GM18868 (cell line): ENCODE data around the gene OSBPL3.
A peak's percentile ranks its signal among the peaks of the same experiment; 100 is the strongest.

Experiments used
- ATAC-seq: cut with Tn5 transposase; IDR thresholded peaks from one replicate; pipeline ENCODE4 v1.9.1; 2021; ENCODE audit warnings: mild to moderate bottlenecking, moderate library complexity; ENCODE audit not compliant: unreplicated experiment

The OSBPL3 gene

DNA sequence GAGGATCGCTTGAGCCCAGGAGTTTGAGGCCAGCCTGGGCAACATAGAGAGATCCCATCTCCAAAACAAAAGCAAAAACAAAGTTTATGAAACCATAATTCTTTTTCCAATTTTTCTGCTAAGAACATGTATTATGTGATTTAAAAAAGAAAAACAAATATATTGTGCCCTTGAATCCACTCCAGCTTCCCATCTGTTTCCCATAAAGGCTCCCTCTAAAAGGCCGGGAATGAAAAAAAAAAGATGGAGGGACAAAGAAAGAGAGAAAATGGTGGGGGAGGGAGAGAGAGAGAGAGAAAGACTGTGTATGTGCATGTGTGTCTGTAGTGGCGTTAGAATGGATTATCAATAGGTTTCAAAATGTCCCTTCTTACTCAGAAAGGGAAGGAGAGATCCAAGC is 202.2 kb downstream of the OSBPL3 start:
- ATAC-seq: no peak

- no peak for ATAC-seq
Observed at GRCh38 chr7:24773646-24774045, 206.3 kb downstream of the OSBPL3 start.

DNA sequence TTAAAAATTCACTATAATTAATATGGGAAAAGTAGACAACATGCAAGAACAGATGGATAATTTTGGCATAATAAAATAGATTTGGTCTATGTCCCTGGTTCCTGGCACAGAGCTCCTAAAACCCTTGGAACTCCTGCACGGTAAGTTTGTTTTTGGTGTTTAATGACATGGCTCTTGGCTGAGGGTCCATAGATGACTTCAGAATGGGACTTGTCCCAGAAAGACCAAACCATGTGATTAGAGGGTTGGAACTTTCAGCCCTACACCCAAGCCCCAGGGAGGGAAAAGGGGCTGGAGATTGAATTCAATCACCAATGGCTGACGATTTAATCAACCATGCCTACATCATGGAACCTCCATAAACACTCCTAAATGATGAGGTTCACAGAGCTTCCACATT is 210.1 kb downstream of the OSBPL3 start:
- ATAC-seq: no peak

DNA sequence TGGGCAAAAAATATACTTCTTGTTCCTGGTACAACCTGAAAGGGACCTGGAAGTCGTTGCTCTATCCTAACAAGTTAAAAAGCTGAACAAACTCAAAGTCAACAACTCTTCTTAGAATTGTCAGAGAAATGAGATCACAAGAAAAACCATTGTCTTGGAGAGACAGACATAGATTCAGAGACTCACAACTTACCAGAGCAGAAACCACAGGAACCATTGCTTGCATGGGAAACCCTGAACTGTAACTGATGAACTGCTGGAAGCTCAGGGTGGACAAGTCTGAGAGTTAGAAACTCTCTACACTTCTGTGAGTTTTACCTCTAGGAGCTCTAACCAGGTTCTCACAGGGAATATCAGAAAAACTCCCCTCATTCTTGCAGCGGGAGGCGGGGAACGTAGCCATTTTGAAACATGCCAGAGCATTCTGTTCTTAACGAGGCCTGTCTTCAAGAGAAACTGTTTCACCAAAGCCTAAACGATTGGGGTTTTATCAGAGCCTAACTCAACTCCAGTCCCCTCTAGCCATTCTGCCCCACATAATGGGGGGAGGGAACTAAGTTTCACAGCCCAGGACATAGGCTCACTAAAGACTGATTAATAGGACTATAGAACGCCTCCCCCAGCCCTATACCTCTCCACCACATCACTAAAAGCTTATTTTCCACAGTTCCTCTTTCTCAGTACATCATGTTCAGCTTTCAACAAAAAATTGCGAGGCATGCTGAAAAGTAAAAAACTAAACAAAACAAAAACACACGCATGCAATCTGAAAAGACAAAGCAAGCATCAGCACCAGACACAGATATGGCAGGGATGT is 210.8 kb downstream of the OSBPL3 start:
- ATAC-seq: peak; percentile 77

GRCh38 chr7:24767878-24768569 is 212.0 kb downstream of the OSBPL3 start:
- no peak for ATAC-seq

GRCh38 chr7:24764972-24765744 is 214.8 kb downstream of the OSBPL3 start:
- ATAC-seq: no peak

DNA sequence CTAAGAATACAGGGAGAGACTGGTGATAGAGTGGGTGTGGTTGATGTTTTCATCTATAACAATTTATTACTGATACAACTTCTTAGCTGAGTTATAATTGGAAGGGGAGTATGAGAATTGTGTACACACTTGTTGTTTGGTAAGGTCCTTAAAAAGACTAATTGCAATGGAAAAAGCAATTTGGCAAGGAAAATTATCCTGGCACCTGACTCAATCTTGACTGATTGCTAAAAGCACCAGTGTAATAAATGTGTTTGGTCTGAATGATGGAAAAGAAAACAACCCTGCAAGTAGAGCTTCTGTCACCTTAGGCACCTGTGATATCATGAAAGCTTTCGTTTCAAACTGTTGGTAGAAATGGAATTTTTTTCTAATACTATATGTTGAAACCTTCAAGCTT is 216.0 kb downstream of the OSBPL3 start:
- ATAC-seq: no peak

GRCh38 chr7:24763303-24763901 is 216.6 kb downstream of the OSBPL3 start:
- no peak for ATAC-seq

- ATAC-seq: no peak
Observed at GRCh38 chr7:24762771-24763170, 217.2 kb downstream of the OSBPL3 start.

DNA sequence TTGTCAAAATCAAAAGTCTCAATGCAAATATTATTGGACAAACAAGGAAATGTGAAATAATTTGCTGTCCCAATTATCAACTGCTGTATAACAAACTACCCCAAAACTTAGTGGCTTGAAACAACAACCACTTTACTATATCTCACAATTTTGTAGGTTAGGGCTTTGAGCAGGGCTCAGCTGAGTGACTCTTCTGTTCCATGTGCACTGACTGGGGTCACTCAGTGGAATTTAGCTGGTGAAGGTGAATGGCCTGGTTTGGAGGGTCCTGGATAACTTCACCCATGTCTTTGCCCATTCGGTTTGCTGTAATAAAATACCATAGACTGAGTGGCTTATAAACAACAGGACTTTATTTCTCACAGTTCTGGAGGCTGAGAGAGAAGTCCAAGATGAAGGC is 219.0 kb downstream of the OSBPL3 start:
- ATAC-seq: no peak

GRCh38 chr7:24757353-24758275 is 222.4 kb downstream of the OSBPL3 start, which contains the start of gene GSDME:
Gene GSDME (minus strand): TSS chr7:24757464. CDS start chr7:24749774, 7,690 bp downstream.
- peak; percentile 52 for ATAC-seq

- ATAC-seq: peak; percentile 18
Observed at GRCh38 chr7:24756545-24757352, 223.2 kb downstream of the OSBPL3 start.

- ATAC-seq: peak; percentile 66
Observed at GRCh38 chr7:24755541-24756407, 224.2 kb downstream of the OSBPL3 start.

GRCh38 chr7:24754906-24755506 is 225.0 kb downstream of the OSBPL3 start:
- peak; percentile 1 for ATAC-seq

- ATAC-seq: no peak
Observed at GRCh38 chr7:24752073-24752800, 227.7 kb downstream of the OSBPL3 start.

DNA sequence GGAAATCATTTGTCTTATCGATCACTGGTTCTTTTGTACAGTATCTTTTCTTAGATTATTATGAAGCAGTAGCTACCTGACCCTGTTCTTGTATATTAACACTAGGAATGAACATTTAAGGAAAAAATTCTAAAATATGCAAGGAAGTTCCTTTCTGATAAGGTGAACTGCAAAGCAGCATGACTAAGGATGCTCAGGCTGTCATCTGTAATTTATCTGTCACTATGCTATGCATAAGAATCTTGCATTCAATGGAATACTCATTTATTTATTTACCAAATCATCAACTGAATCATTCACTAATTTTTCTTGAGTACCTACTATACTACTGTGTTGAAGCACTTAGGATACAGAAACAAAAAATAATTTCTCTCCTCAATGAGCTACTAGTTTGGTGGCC is 228.5 kb downstream of the OSBPL3 start:
- no peak for ATAC-seq

DNA sequence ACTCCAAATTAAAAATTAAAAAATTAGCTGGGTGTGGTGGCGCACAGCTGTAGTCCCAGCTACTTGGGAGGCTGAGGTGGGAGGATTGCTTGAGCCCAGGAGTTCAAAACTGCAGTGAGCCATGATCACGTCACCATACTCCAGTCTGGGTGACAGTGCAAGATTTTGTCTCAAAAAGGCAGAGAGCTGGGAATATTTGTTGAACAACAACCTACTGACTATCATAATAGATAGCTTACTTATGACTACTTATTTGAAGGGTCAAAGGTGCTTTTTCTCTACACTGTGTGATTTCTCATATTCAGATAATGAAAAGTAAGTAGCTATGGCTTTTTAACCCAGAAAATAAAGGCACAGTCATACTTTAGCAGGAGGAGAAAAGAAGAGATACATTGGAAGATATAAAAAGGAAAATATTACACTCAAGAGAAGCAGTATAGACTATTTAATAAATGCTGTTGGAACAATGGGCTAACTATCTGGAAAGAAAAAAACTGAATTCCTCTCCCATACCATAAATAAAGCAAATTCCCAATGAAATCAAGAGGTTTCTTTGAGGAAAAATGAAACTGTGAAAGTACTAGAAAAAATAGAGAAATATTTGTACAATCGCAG is 229.4 kb downstream of the OSBPL3 start:
- ATAC-seq: no peak
